Measurements from ENCODE around the gene PRKCE.

PRKCE gene

GRCh38 chr2:45882707-45883602 lies 231.5 kb downstream of the PRKCE start:
- DNase-seq (ENCODE audit: low read depth) = no peak
- TF ChIP-seq CTCF (conservative IDR thresholded peaks at IDR 0.05; ENCODE audit: low read depth, low read length) = no peak
- H3K4me3 ChIP-seq (ENCODE audit: low read length) = no peak overlapping the region

GRCh38 chr2:45883603-45884000 lies 232.1 kb downstream of the PRKCE start:
- no peak for TF ChIP-seq CTCF (conservative IDR thresholded peaks at IDR 0.05; ENCODE audit: low read depth, low read length)
- no peak overlapping the region for H3K4me3 ChIP-seq (ENCODE audit: low read length)
- DNase-seq (ENCODE audit: low read depth) = no peak

GRCh38 chr2:45884126-45884525 lies 232.7 kb downstream of the PRKCE start:
- TF ChIP-seq CTCF (conservative IDR thresholded peaks at IDR 0.05; ENCODE audit: low read depth, low read length) = no peak
- H3K4me3 ChIP-seq (ENCODE audit: low read length) = no peak overlapping the region
- DNase-seq (ENCODE audit: low read depth) = no peak

- DNase-seq (ENCODE audit: low read depth) = no peak
- TF ChIP-seq CTCF (conservative IDR thresholded peaks at IDR 0.05; ENCODE audit: low read depth, low read length) = no peak
- no peak overlapping the region for H3K4me3 ChIP-seq (ENCODE audit: low read length)
Measured at GRCh38 chr2:45885171-45885621, 233.7 kb downstream of the PRKCE start.

- no peak for TF ChIP-seq CTCF (conservative IDR thresholded peaks at IDR 0.05; ENCODE audit: low read depth, low read length)
- no peak overlapping the region for H3K4me3 ChIP-seq (ENCODE audit: low read length)
- no peak for DNase-seq (ENCODE audit: low read depth)
Measured at GRCh38 chr2:45886171-45886663, 234.7 kb downstream of the PRKCE start.

GRCh38 chr2:45888167-45888566 lies 236.7 kb downstream of the PRKCE start:
- DNase-seq (ENCODE audit: low read depth) = no peak
- H3K4me3 ChIP-seq (ENCODE audit: low read length) = no peak overlapping the region
- TF ChIP-seq CTCF (conservative IDR thresholded peaks at IDR 0.05; ENCODE audit: low read depth, low read length) = no peak

- no peak for TF ChIP-seq CTCF (conservative IDR thresholded peaks at IDR 0.05; ENCODE audit: low read depth, low read length)
- no peak overlapping the region for H3K4me3 ChIP-seq (ENCODE audit: low read length)
- no peak for DNase-seq (ENCODE audit: low read depth)
Measured at GRCh38 chr2:45888641-45889040, 237.2 kb downstream of the PRKCE start.
